HG03060 (cell line): Measurements from ENCODE around the gene DAB1.

ENCODE experiments used
- ATAC-seq: cut with Tn5 transposase; IDR thresholded peaks from one replicate; pipeline ENCODE4 v1.9.1; 2021; ENCODE audit warnings: low read depth, moderate number of reproducible peaks; ENCODE audit not compliant: unreplicated experiment

The DAB1 gene

DNA sequence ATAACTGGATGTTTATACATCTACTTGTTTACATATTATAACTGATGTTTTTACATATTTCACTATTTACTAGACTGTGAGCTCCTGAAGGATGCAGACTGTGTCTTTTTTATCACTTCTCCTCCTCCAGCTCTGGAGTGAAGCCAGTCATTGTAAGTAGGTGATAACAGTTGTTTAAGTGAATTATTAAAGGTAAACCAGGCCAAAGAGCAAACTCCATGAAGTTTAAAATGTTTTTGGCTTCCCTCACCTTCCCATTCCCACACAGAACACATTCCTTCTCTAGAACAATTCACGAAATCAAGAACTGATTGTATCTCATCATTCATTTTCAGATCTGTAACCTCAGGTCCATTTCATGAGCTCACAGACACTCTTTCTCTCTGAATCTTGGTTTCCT, 98.3 kb downstream of the DAB1 start:
- no peak for ATAC-seq

DNA sequence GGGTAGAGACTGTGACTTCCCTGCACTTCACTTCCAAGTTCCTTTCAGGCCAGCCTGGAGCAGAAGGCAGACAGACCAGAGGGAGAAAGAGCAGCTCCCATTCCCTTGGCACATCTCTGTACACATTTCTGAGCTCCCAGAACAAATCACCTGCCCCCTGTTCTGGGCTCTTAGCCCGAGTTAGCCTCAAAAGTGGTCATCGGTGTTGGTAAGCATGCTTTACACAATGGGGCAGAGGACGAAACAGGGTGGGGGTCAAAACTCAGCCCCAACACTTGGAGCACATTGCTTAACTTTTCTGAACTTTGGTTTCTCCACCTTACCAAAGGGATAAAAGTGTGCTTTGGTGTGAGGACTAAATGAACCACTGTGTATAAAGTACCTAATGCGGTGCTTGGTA, 98.7 kb downstream of the DAB1 start:
- no peak for ATAC-seq

GRCh38 chr1:57324388-57324787, 99.5 kb downstream of the DAB1 start:
- no peak for ATAC-seq

GRCh38 chr1:57321776-57322175, 102.1 kb downstream of the DAB1 start:
- ATAC-seq = no peak

- ATAC-seq = no peak
These were observed 104.1 kb downstream of the DAB1 start for GRCh38 chr1:57319791-57320190.

DNA sequence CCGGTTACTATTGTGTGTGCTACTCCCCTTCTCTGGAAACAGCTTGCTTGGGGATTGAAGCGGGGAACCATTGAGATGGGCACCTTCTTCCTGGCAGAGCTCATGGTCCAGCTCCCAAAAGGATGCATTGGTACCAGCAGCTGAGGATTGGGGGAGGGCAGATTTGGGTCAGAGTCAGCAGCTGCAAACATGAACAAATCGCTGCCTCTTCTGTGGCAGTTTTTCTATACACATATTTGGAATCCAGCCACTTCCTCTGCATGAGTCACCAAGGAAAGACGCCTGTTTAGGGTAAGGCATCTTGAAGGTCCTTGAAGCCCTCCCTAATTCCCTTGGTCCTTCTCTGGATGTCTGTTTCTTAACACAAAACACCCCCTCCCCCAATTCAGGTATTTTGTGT, 104.7 kb downstream of the DAB1 start:
- ATAC-seq = no peak

- no peak for ATAC-seq
These were observed 107.0 kb downstream of the DAB1 start for GRCh38 chr1:57316861-57317260.

DNA sequence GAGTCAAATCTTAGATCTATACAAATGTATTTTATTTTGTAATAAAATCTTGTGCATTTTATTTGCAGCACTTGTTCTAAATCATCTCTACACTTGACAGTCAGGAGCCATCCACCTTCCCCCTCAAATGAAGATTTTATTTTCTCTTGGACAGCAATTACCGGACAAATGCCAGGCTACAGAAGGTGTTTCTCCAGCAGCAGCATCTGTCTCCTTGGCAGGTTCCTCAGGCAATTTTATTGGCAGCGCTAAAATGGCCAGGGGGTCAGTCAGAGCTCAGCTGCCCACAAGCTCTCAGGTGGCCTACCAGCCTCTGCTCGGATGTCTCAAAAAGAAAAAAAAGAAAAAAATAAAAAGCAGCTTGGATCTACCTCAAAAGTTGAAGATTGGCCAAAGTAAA, 107.6 kb downstream of the DAB1 start:
- no peak for ATAC-seq

GRCh38 chr1:57312869-57313268, 111.0 kb downstream of the DAB1 start:
- ATAC-seq = no peak

GRCh38 chr1:57311411-57311810, 112.4 kb downstream of the DAB1 start:
- ATAC-seq = no peak

GRCh38 chr1:57311006-57311405, 112.9 kb downstream of the DAB1 start:
- no peak for ATAC-seq

DNA sequence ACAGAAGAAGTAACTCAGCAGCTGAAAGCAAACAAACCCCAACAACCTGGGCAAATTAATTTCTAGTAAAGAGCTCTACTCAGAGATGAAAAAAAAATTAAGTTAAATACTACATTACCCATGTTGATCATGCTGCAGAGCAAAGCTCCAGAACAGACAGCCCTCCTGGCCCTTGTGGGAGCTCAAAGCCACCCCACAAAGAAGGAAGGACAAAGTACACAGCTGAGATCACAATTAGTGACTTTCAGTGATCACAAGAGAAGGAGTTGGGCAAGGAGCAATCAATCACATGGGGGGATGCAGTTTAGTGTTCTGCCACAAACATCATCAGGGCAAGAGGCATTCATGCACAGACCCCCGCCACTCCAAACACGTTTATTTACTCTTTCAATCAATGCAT, 114.2 kb downstream of the DAB1 start:
- ATAC-seq = no peak

- no peak for ATAC-seq
These were observed 116.3 kb downstream of the DAB1 start for GRCh38 chr1:57307392-57308170.

GRCh38 chr1:57304591-57304990, 119.3 kb downstream of the DAB1 start:
- ATAC-seq = no peak

DNA sequence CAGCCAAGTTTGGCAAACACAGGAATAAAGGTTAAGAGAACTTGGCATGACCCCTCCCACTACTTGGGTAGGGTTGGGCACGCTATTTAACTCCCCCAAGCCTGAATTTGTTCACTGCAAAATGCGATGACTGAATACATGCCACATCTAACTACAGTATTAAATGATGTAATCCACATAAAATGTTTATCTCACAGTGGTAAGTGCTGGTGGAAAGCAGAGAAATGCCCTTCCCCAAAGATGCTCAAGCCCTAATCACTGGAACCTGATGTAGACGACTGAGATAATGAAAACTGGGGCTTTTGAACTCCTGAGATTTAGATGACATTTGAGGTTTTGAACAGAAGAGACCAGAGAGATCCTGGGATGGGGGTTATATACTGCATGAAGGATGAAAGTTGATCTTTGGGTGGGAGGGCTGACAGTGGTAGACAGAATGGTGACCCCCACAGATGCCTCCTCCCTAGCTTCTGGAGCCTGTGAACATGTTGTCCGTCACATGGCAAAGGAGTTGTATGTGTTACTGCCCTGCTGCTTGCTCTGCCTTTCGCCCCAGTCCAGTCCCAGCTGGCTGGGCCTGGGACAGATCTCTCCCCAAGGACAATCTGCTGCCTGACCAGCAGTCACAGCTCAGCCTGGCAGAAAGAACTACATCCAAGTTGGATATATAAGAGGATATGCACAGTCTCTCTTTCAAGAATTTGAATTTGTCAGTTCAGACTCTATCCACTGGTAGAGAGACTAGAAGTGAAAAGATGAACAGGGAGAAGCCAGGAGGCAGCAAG, 120.9 kb downstream of the DAB1 start:
- no peak for ATAC-seq

DNA sequence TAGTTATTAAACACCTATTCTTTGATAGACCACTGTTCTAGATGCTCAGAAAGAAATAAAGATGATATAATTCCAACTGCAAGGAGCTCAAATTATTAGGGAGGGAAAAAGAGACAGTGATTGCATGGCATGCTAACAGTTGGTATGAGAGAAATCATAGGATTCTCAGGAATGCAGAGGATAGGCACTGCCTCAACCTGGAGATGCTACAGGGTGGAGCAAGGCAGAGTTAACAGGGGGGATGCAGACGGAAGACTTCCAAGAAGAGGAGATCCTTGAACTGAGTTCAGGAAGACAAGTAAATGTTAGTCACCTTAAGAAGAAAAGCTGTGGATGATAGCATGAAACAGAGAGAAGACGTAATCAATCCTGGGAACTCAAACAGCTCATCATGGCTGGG, 123.7 kb downstream of the DAB1 start:
- ATAC-seq = no peak

DNA sequence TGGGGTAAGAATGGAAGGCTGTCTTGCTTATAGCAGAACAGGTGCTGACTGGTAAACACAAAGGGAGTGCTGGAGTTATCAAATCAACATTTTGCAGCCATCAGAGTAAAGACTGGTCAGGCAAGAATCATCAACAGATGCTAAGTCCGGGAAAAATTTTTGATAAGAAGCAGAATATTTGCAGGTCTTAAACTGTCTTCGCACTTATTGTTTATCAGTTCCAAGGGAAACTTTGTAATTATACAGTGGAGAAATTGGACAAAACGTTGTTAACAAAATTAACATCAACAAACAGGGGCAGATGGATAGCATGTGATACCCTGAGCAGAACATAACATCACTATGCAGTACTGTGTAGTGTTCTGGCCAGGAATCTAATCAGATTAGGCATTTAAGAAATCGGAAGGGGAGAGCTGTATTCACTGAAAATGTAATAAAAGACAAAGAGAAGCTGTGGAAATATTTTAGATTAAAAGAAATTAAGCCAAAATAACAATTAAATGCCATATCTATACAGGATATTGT, 127.1 kb downstream of the DAB1 start:
- no peak for ATAC-seq

- ATAC-seq = no peak
These were observed 128.5 kb downstream of the DAB1 start for GRCh38 chr1:57295326-57295725.

DNA sequence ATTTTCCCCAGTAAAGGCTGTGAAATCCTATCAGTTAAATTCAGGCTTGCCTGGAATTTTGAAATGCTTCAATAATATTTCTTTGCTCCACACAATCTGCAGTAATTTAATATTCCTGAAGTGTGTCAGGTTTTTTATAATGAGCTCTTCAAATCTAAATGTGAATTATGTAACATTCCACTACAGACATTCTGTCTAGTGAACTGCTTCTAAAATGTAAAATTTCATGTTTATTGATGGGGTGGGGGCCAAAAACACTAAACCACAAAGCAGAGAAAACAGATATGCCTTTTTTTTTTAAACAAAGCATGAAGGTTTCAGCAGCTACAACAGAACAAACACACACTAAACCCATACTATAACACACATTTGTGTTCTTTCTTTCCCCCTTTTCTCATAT, 129.7 kb downstream of the DAB1 start:
- ATAC-seq = no peak

DNA sequence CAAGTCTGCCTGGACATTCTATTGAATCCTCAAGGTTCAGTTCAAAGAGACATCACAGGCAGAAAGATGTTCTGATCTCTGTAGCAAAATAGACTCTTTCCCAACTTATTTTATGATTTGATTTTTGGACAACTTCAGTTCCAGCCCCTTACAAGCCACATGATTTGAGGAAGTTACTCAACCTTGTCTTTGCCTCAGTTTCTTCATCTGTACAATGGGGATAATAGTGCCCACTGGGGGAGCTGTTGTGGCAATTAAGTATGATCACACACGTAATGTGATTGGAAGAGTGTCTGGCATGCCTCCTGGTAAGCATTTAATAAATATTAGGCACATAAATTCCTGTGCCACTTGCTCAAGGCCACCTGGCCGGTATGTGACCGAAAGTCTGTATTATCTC, 130.6 kb downstream of the DAB1 start:
- ATAC-seq = no peak

GRCh38 chr1:57289781-57290180, 134.1 kb downstream of the DAB1 start:
- ATAC-seq = no peak

DNA sequence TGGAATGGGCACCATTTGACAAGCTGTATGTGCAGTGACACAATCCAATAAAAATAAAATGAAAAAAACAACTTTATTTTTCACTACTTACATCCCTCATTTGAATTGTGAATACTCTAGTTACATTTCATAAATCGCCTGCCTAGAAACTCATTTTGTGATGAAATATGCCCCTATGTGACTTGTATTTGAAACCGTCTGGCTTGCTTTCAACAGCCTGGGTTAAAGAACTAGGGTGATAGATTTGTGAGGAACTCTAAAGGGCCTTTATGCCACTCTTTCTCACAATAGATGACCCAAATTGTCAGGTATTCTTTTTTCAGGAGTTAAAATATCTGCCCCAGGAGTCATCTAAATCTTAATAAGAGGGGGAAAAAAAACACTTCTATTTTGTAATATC, 137.9 kb downstream of the DAB1 start:
- ATAC-seq = no peak
